IPS-18a (cell line): ENCODE measurements around the gene INPP5A.

Experiments
- H3K27ac ChIP-seq: one replicate; pipeline ENCODE4 v1.5.1; 2013; ENCODE audit warnings: low read length
- H3K27me3 ChIP-seq: one replicate; pipeline ENCODE4 v1.6.1; 2013; ENCODE audit warnings: mild to moderate bottlenecking, low read length; ENCODE audit not compliant: control insufficient read depth, insufficient read depth
- H3K36me3 ChIP-seq: one replicate; pipeline ENCODE4 v1.6.1; 2013; ENCODE audit warnings: low read depth, low read length; ENCODE audit not compliant: control insufficient read depth
- H3K4me1 ChIP-seq: one replicate; pipeline ENCODE4 v1.6.1; 2013; ENCODE audit warnings: low read depth, low read length; ENCODE audit not compliant: control insufficient read depth
- H3K4me3 ChIP-seq: one replicate; pipeline ENCODE4 v1.5.1; 2013; ENCODE audit warnings: low read length
- H3K9ac ChIP-seq: one replicate; pipeline ENCODE4 v1.6.1; 2013; ENCODE audit warnings: mild to moderate bottlenecking, low read length, moderate library complexity
- H3K9me3 ChIP-seq: one replicate; pipeline ENCODE4 v1.6.1; 2013; ENCODE audit warnings: low read depth, low read length; ENCODE audit not compliant: control insufficient read depth

Gene INPP5A

DNA sequence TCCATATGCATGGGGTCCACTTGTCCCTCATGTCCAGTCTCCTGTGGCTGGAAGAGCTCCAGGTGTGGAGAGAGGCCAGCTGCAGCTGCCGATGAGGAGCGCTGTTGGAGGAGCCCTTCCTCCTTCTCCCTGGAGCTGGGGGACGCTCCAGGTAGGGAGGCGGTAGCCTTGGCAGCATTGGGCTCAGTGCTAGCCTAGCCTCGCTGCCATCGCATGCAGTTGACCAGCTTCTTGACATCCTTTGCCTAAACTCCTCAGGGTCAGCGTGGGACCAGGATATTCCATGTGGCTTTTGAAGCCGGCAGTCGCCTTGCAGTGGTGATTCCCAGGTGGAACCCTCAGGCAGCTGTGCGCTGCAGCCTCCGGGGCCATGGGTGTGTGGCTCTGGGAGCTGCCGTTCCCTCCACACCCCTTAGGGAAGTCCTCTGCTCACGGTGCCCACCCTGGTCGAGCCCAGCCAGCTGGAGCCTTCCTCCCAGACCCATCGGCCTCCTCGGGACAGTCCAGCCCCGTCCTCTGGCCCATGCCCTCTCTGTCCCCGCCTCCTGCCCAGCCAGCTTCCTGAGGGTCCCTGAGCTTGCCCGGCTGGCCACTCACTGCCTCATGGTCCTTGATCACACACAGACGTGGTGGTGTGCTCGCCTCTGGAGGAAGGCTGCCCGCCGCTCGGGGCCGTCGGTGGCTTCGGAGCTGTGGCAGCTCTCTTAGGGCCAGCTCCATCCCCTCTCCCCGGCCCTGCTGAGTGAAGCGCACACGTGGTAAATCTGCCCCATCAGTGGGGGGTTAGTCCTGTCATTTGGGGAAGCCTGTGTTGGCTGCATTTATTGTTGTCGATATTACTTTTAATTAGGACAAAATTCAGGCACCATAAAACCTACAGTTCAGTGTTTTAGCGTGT, 21.2 kb downstream of the INPP5A start:
- H3K4me1 ChIP-seq = no peaks in the 10 kb centered on the region
- no peaks in the 10 kb centered on the region for H3K9me3 ChIP-seq
- H3K9ac ChIP-seq = no peak overlapping the region
- H3K4me3 ChIP-seq = no peak overlapping the region
- H3K27ac ChIP-seq = no peak overlapping the region
- H3K27me3 ChIP-seq = no peaks in the 10 kb centered on the region
- no peaks in the 10 kb centered on the region for H3K36me3 ChIP-seq

GRCh38 chr10:132559538-132559937, 22.0 kb downstream of the INPP5A start:
- Histone ChIP-seq H3K9ac (no peak overlapping the region), H3K4me1 (no peaks in the 10 kb centered on the region), H3K4me3 (no peak overlapping the region), H3K36me3 (no peaks in the 10 kb centered on the region), H3K9me3 (no peaks in the 10 kb centered on the region), H3K27me3 (no peaks in the 10 kb centered on the region), H3K27ac (no peak overlapping the region)

DNA sequence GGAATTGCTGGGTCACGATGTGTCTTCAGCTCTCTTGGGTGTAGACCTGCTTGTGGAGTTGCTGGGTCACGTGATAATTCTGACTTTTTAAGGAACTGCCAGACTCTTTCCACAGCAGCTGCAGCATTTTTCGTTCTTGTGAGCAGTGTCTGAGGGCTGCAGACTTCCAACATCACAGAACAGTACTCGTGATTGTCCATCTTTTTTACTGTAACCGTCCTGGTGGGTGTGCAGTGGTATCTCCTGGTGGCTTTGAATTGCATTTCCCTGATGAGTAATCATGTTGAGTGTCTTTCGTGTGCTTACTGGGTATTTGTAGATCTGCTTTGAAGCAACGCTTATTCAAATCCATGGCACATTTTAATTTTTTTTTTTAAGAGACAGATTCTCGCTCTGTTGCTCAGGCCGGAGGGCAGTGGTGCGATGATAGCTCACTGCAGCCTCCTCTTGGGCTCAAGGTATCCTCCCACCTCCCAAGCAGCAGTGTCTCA, 22.7 kb downstream of the INPP5A start:
- no peaks in the 10 kb centered on the region for H3K4me1 ChIP-seq
- H3K27me3 ChIP-seq = no peaks in the 10 kb centered on the region
- H3K27ac ChIP-seq = no peak overlapping the region
- H3K9me3 ChIP-seq = no peaks in the 10 kb centered on the region
- no peak overlapping the region for H3K9ac ChIP-seq
- no peak overlapping the region for H3K4me3 ChIP-seq
- no peaks in the 10 kb centered on the region for H3K36me3 ChIP-seq

GRCh38 chr10:132562177-132562915, 24.8 kb downstream of the INPP5A start:
- Histone ChIP-seq H3K27me3 (no peaks in the 10 kb centered on the region), H3K27ac (no peak overlapping the region), H3K9ac (no peak overlapping the region), H3K4me3 (no peak overlapping the region), H3K9me3 (no peaks in the 10 kb centered on the region), H3K36me3 (no peaks in the 10 kb centered on the region), H3K4me1 (no peaks in the 10 kb centered on the region)

- no peaks in the 10 kb centered on the region for H3K9me3 ChIP-seq
- no peak overlapping the region for H3K27ac ChIP-seq
- H3K36me3 ChIP-seq = no peaks in the 10 kb centered on the region
- no peak overlapping the region for H3K4me3 ChIP-seq
- no peaks in the 10 kb centered on the region for H3K4me1 ChIP-seq
- H3K9ac ChIP-seq = no peak overlapping the region
- H3K27me3 ChIP-seq = no peaks in the 10 kb centered on the region
These were observed 25.4 kb downstream of the INPP5A start for GRCh38 chr10:132562916-132563456.

DNA sequence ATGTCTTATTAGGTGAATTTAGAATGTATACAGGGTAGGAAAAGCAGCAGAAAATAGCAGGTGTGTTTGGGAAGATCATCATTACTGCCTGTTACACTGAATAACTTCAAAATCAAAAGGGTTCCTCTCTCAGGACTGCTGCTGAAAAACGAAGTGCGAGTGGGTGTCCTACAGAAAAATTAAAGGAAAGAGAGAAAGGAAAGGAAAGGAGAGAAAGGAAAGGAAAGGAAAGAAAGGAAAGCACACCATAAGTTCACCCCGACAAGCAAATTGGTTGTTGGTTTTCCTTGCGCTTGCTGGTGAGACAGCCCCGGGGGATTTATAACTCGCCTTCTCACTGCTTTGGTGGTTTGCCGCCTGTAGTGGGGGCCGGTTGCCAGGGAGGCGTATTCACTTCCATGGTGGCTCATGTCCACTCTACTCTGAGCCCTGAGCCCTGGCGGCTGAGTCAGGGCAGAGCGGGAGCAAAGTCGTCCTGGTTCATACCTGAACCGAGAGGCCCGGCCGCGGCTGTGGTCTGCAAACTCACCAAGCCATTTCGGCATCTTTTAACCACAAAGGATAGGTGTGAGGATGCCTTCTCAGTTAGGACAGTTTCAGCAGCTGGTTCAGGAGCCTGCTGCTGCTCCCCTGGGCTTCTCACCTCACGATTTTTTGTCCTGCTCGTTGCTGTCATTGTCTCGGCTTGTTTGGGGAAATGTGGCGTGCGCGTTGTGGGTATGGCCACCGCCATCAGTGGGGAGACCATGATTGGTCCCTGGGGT, 26.1 kb downstream of the INPP5A start:
- H3K36me3 ChIP-seq = no peaks in the 10 kb centered on the region
- no peak overlapping the region for H3K27ac ChIP-seq
- no peak overlapping the region for H3K9ac ChIP-seq
- H3K27me3 ChIP-seq = no peaks in the 10 kb centered on the region
- H3K4me1 ChIP-seq = no peaks in the 10 kb centered on the region
- no peak overlapping the region for H3K4me3 ChIP-seq
- no peaks in the 10 kb centered on the region for H3K9me3 ChIP-seq

GRCh38 chr10:132564249-132564605, 26.6 kb downstream of the INPP5A start:
- H3K36me3 ChIP-seq = no peaks in the 10 kb centered on the region
- H3K4me3 ChIP-seq = no peak overlapping the region
- no peaks in the 10 kb centered on the region for H3K4me1 ChIP-seq
- no peak overlapping the region for H3K9ac ChIP-seq
- H3K27me3 ChIP-seq = no peaks in the 10 kb centered on the region
- H3K27ac ChIP-seq = no peak overlapping the region
- no peaks in the 10 kb centered on the region for H3K9me3 ChIP-seq

GRCh38 chr10:132564690-132565089, 27.1 kb downstream of the INPP5A start:
- Histone ChIP-seq H3K4me1 (no peaks in the 10 kb centered on the region), H3K9ac (no peak overlapping the region), H3K27me3 (no peaks in the 10 kb centered on the region), H3K9me3 (no peaks in the 10 kb centered on the region), H3K4me3 (no peak overlapping the region), H3K27ac (no peak overlapping the region), H3K36me3 (no peaks in the 10 kb centered on the region)

GRCh38 chr10:132565516-132566209, 28.1 kb downstream of the INPP5A start:
- Histone ChIP-seq H3K9ac (no peak overlapping the region), H3K36me3 (no peaks in the 10 kb centered on the region), H3K27ac (no peak overlapping the region), H3K4me1 (no peaks in the 10 kb centered on the region), H3K27me3 (no peaks in the 10 kb centered on the region), H3K4me3 (no peak overlapping the region), H3K9me3 (no peaks in the 10 kb centered on the region)

DNA sequence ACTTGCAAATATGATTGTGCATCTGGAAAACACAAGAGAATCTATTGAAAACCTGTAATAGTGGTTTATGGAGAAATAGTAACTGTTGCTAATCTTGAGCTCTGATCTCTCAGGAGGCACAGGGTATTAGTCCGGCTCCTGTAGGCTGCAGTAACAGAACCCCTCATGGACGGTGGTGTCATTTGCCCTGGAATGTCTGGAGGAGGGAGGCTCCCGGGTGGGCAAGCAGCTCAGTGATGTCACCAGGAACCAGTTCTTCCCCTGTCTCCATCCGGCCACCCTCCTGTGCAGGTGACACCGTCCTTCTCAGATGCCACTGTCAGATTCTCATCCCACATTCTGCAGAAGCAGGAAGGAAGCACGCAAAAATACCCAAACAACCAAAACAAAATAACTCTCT, 29.3 kb downstream of the INPP5A start:
- Histone ChIP-seq H3K9me3 (no peaks in the 10 kb centered on the region), H3K27me3 (no peaks in the 10 kb centered on the region), H3K27ac (no peak overlapping the region), H3K4me3 (no peak overlapping the region), H3K36me3 (no peaks in the 10 kb centered on the region), H3K4me1 (peaks cover 2% of the 10 kb centered on the region), H3K9ac (no peak overlapping the region)

DNA sequence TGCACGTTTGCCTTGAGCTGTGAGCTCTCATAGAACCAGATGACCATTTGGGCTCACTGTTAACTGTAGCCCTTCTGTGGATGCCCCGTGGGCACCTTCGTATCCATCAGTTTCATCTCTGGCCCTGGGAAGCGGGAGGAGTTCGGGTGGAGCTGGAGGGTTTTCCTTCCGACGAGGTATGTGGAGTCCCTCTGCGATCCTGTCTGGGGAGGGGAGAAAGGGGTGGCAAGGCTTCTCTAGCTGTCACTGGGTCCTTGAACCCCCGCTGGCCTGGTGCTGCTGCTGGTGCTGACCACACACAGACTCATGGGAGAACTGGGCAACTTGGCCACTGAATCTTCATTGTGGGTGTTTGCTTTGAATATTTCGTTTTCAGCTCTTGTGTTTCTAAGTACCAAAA, 32.7 kb downstream of the INPP5A start:
- Histone ChIP-seq H3K4me3 (no peak overlapping the region), H3K27ac (no peak overlapping the region), H3K9ac (no peak overlapping the region), H3K27me3 (no peaks in the 10 kb centered on the region), H3K4me1 (peaks cover 19% of the 10 kb centered on the region), H3K9me3 (no peaks in the 10 kb centered on the region), H3K36me3 (no peaks in the 10 kb centered on the region)
